H9 (cell line): ENCODE results near the gene C1QTNF9. TPM values are rescaled to one million over a fixed set of nuclear protein-coding genes. Genes with fewer than 3 reads are reported as not detected.
A peak's percentile ranks its signal among the peaks of the same experiment; 100 is the strongest.

Experiments used
- DNase-seq: peaks from one replicate; pipeline ENCODE4 v3.0.0-alpha.2; 2017
- H2AFZ ChIP-seq: one replicate; pipeline ENCODE4 v1.6.1; 2013; ENCODE audit warnings: mild to moderate bottlenecking, low read length, control low read depth, moderate library complexity
- H2AK5ac ChIP-seq: 2 replicates; pipeline ENCODE4 v1.6.1; 2013; ENCODE audit warnings: low read length, control low read depth, mixed read lengths; ENCODE audit not compliant: insufficient read length
- H2BK120ac ChIP-seq: one replicate; pipeline ENCODE4 v1.6.1; 2013; ENCODE audit warnings: low read depth, mild to moderate bottlenecking, low read length, control low read depth, inconsistent platforms; ENCODE audit not compliant: poor library complexity, severe bottlenecking
- H2BK12ac ChIP-seq: 2 replicates; pipeline ENCODE4 v1.6.1; 2013; ENCODE audit warnings: low read length, control low read depth, mixed read lengths, low read depth; ENCODE audit not compliant: insufficient read length
- H2BK15ac ChIP-seq: 2 replicates; pipeline ENCODE4 v1.6.1; 2013; ENCODE audit warnings: low read depth, low read length, control low read depth
- H2BK20ac ChIP-seq: one replicate; pipeline ENCODE4 v1.6.1; 2013; ENCODE audit warnings: low read depth, mild to moderate bottlenecking, low read length, control low read depth, inconsistent platforms; ENCODE audit not compliant: poor library complexity, severe bottlenecking
- H2BK5ac ChIP-seq: 2 replicates; pipeline ENCODE4 v1.6.1; 2013; ENCODE audit warnings: low read length, control low read depth, mixed read lengths; ENCODE audit not compliant: insufficient read length
- H3K14ac ChIP-seq: 2 replicates; pipeline ENCODE4 v1.6.1; 2013; ENCODE audit warnings: low read length, control low read depth; ENCODE audit not compliant: insufficient read depth
- H3K18ac ChIP-seq: 2 replicates; pipeline ENCODE4 v1.6.1; 2013; ENCODE audit warnings: low read depth, mild to moderate bottlenecking, mixed read lengths, low read length, control low read depth; ENCODE audit not compliant: insufficient read length
- H3K23ac ChIP-seq: 2 replicates; pipeline ENCODE4 v1.6.1; 2013; ENCODE audit warnings: low read length, control low read depth, mixed read lengths, low read depth; ENCODE audit not compliant: insufficient read length
- H3K23me2 ChIP-seq: 2 replicates; pipeline ENCODE4 v1.6.1; 2013; ENCODE audit warnings: low read depth, mild to moderate bottlenecking, mixed read lengths, low read length, control low read depth; ENCODE audit not compliant: insufficient read length, poor library complexity, severe bottlenecking
- H3K27ac ChIP-seq: 2 replicates; pipeline ENCODE4 v1.5.1; 2013; ENCODE audit warnings: low read length, control low read depth, mixed read lengths, low read depth; ENCODE audit not compliant: insufficient read length
- H3K27me3 ChIP-seq: 2 replicates; pipeline ENCODE4 v1.6.1; 2013; ENCODE audit warnings: low read length, control low read depth, inconsistent platforms; ENCODE audit not compliant: insufficient read depth
- H3K4ac ChIP-seq: 2 replicates; pipeline ENCODE4 v1.6.1; 2013; ENCODE audit warnings: low read depth, mild to moderate bottlenecking, control low read depth, inconsistent platforms, low read length, moderate library complexity
- H3K4me1 ChIP-seq: 2 replicates; pipeline ENCODE4 v1.6.1; 2013; ENCODE audit warnings: low read length, control low read depth, inconsistent platforms; ENCODE audit not compliant: insufficient read depth
- H3K4me2 ChIP-seq: 2 replicates; pipeline ENCODE4 v1.6.1; 2013; ENCODE audit warnings: low read length, control low read depth, mixed read lengths; ENCODE audit not compliant: insufficient read length, insufficient read depth
- H3K56ac ChIP-seq: 2 replicates; pipeline ENCODE4 v1.6.1; 2013; ENCODE audit warnings: low read depth, mild to moderate bottlenecking, mixed read lengths, low read length, control low read depth; ENCODE audit not compliant: insufficient read length
- H3K79me1 ChIP-seq: 2 replicates; pipeline ENCODE4 v1.6.1; 2013; ENCODE audit warnings: low read depth, mild to moderate bottlenecking, moderate library complexity, low read length, control low read depth, inconsistent platforms; ENCODE audit not compliant: insufficient read depth, poor library complexity, severe bottlenecking
- H3K79me2 ChIP-seq: 2 replicates; pipeline ENCODE4 v1.6.1; 2013; ENCODE audit warnings: low read length, control low read depth, inconsistent platforms; ENCODE audit not compliant: insufficient read depth
- H3K9ac ChIP-seq: 2 replicates; pipeline ENCODE4 v1.6.1; 2013; ENCODE audit warnings: low read length, control low read depth, mixed read lengths; ENCODE audit not compliant: insufficient read length; ENCODE audit errors: extremely low read depth
- H3K9me3 ChIP-seq: one replicate; pipeline ENCODE4 v1.6.1; 2013; ENCODE audit warnings: low read depth, low read length, inconsistent platforms; ENCODE audit not compliant: control insufficient read depth
- H3T11ph ChIP-seq: one replicate; pipeline ENCODE4 v1.6.1; 2013; ENCODE audit warnings: mild to moderate bottlenecking, low read length, control low read depth, inconsistent platforms
- H4K20me1 ChIP-seq: one replicate; pipeline ENCODE4 v1.6.1; 2013; ENCODE audit not compliant: control insufficient read depth, insufficient read length, insufficient read depth
- H4K5ac ChIP-seq: 2 replicates; pipeline ENCODE4 v1.6.1; 2013; ENCODE audit warnings: low read depth, mild to moderate bottlenecking, mixed read lengths, low read length, control low read depth; ENCODE audit not compliant: insufficient read length
- H4K8ac ChIP-seq: replicated peaks from 2 replicates; pipeline ENCODE4 v1.6.1; 2013; ENCODE audit warnings: low read length, control low read depth, mixed read lengths, low read depth; ENCODE audit not compliant: insufficient read length
- H4K91ac ChIP-seq: 2 replicates; pipeline ENCODE4 v1.6.1; 2013; ENCODE audit warnings: low read depth, mild to moderate bottlenecking, moderate library complexity, mixed read lengths, low read length, control low read depth; ENCODE audit not compliant: insufficient read length
- H3K27ac Mint-ChIP-seq, 3 experiments: 2 replicates in 2 of 3; 3 replicates in 1 of 3; pipeline ENCODE4 v1.8.0; 2020 to 2021; ENCODE audit warnings: mixed read lengths in 3 of 3, mild to moderate bottlenecking in 1 of 3, moderate library complexity in 1 of 3
- H3K27me3 Mint-ChIP-seq: 2 replicates; pipeline ENCODE4 v1.8.0; 2021; ENCODE audit warnings: low read depth, mild to moderate bottlenecking, moderate library complexity, mixed read lengths
- H3K36me3 Mint-ChIP-seq, 3 experiments: 2 replicates in 2 of 3; 3 replicates in 1 of 3; pipeline ENCODE4 v1.8.0; 2020 to 2021; ENCODE audit warnings: low read depth in 3 of 3, mixed read lengths in 3 of 3; ENCODE audit not compliant: insufficient read depth in 1 of 3
- H3K4me1 Mint-ChIP-seq, 2 experiments: 2 replicates each; pipeline ENCODE4 v1.8.0; 2020; ENCODE audit warnings: mixed read lengths in 2 of 2
- H3K4me3 Mint-ChIP-seq, 2 experiments: 2 replicates in 1 of 2; 3 replicates in 1 of 2; pipeline ENCODE4 v1.8.0; 2020 to 2021; ENCODE audit warnings: mild to moderate bottlenecking in 2 of 2, mixed read lengths in 2 of 2, moderate library complexity in 1 of 2
- H3K9me3 Mint-ChIP-seq, 2 experiments: 2 replicates in 1 of 2; 3 replicates in 1 of 2; pipeline ENCODE4 v1.8.0; 2020; ENCODE audit warnings: mild to moderate bottlenecking in 2 of 2, mixed read lengths in 2 of 2, moderate library complexity in 1 of 2
- CTCF ChIP-seq: fragments of 200-600 bp; sonication (generic); conservative IDR thresholded peaks from 3 replicates; pipeline ENCODE4 v1.8.0; 2021; ENCODE audit warnings: antibody characterized with exemption, mild to moderate bottlenecking
- WGBS: extraction: QIAGEN DNeasy Blood & Tissue Kit; methylation state at CpG from one replicate; pipeline ENCODE4 v1.1.7; 2013; ENCODE audit warnings: missing lambda C conversion rate, low lambda C conversion rate, mixed read lengths; ENCODE audit not compliant: insufficient read length; ENCODE audit errors: extremely low coverage; 5-methylcytosine and 5-hydroxymethylcytosine counted together
- total RNA-seq: library from RNA; stranded (reverse); gene quantifications from 2 replicates; pipeline ENCODE4 v1.2.1, GENCODE V29; 2021

C1QTNF9 gene
- total RNA-seq, 1 experiment from 2014 or later: not detected

DNA sequence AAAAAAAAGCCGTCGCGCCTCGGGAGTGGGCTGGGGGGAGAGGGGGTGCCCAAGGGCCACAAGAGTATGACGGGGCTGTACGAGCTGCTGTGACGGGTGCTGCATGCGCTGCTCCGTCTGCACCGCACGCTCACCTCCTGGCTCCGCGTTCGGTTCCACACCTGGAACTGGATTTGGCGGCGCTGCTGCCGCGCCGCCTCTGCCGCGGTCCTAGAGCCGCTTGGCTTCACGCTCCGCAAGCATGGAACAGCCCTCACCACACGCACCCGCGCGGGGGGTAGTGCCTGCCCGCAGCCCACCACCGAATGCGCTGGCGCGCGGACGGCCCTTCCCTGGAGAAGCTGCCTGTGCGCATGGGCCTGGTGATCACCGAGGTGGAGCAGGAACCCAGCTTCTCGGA is 18.8 kb downstream of the C1QTNF9 start:
- Mint-ChIP-seq H3K27ac (no peak overlapping the region), H3K27me3 (peaks cover 25% of the 10 kb centered on the region), H3K9me3 (no peaks in the 10 kb centered on the region), H3K36me3 (no peaks in the 10 kb centered on the region; a peak in 1 of 7 replicates), H3K4me1 (no peaks in the 10 kb centered on the region), H3K4me3 (peak overlapping the region; percentile 51 to 59; a peak in 4 of 5 replicates)
- Histone ChIP-seq H2AK5ac (no peak overlapping the region), H3K9me3 (no peaks in the 10 kb centered on the region), H3K56ac (no peak overlapping the region), H2BK120ac (no peak overlapping the region), H3K79me1 (no peaks in the 10 kb centered on the region), H3K79me2 (no peaks in the 10 kb centered on the region), H2AFZ (no peak overlapping the region), H2BK12ac (no peak overlapping the region), H2BK20ac (no peak overlapping the region), H4K5ac (no peak overlapping the region), H3K9ac (no peak overlapping the region), H3K4me1 (no peaks in the 10 kb centered on the region), H2BK5ac (no peak overlapping the region), H3K14ac (no peak overlapping the region), H3K27ac (no peak overlapping the region), H3K4me2 (no peak overlapping the region), H3K27me3 (no peaks in the 10 kb centered on the region), H3K23ac (no peak overlapping the region), H2BK15ac (no peak overlapping the region), H3K18ac (no peak overlapping the region), H3T11ph (no peak overlapping the region), H3K4ac (no peak overlapping the region), H4K20me1 (no peaks in the 10 kb centered on the region), H4K91ac (no peak overlapping the region), H3K23me2 (no peaks in the 10 kb centered on the region), H4K8ac (no peak overlapping the region)
- WGBS: no CpG with 5 or more reads among the region's 38 CpGs
- no peak for DNase-seq
- no peak for TF ChIP-seq CTCF
